Measurements from ENCODE around the gene MLN.

The MLN gene

GRCh38 chr6:33838983-33839382 is 35.2 kb upstream of the MLN start:
- no peaks in the 10 kb centered on the region for H4K20me1 ChIP-seq (ENCODE audit: insufficient read depth, low read length)
- TF ChIP-seq EZH2 (IDR thresholded peaks at IDR 0.05; ENCODE audit: borderline replicate concordance, low read depth, low read length, severe bottlenecking) (no peak), CTCF (IDR thresholded peaks at IDR 0.05; ENCODE audit: borderline replicate concordance, extremely low read depth, low read length, poor library complexity, severe bottlenecking) (no peak)
- no peak overlapping the region for H3K9ac ChIP-seq (ENCODE audit: low read depth, low read length)
- no peaks in the 10 kb centered on the region for H3K36me3 ChIP-seq (ENCODE audit: insufficient read depth, low read length)
- H3K79me2 ChIP-seq (ENCODE audit: insufficient read depth, low read length) = no peaks in the 10 kb centered on the region
- H3K9me3 ChIP-seq (ENCODE audit: insufficient read depth, low read length, severe bottlenecking) = no peaks in the 10 kb centered on the region
- peaks cover 10% of the 10 kb centered on the region for H3K4me1 ChIP-seq (ENCODE audit: insufficient read depth, low read length)
- no peak for ATAC-seq (ENCODE audit: insufficient read depth, low read depth)
- no peak for DNase-seq
- H3K27ac ChIP-seq (ENCODE audit: low read length) = no peak overlapping the region
- no peak overlapping the region for H3K4me3 ChIP-seq (ENCODE audit: low read depth in 1 of 2, low read length in 2 of 2)
- H2AFZ ChIP-seq (ENCODE audit: low read depth, low read length) = no peak overlapping the region
- H3K4me2 ChIP-seq (ENCODE audit: insufficient read depth, low read length) = no peak overlapping the region
- no peaks in the 10 kb centered on the region for H3K27me3 ChIP-seq (ENCODE audit: insufficient read depth, low read length, poor library complexity)

- H3K36me3 ChIP-seq (ENCODE audit: insufficient read depth, low read length) = no peaks in the 10 kb centered on the region
- H3K4me3 ChIP-seq (ENCODE audit: low read depth in 1 of 2, low read length in 2 of 2) = no peak overlapping the region
- ATAC-seq (ENCODE audit: insufficient read depth, low read depth) (no peak), DNase-seq (no peak)
- TF ChIP-seq CTCF (IDR thresholded peaks at IDR 0.05; ENCODE audit: borderline replicate concordance, extremely low read depth, low read length, poor library complexity, severe bottlenecking) (no peak), EZH2 (IDR thresholded peaks at IDR 0.05; ENCODE audit: borderline replicate concordance, low read depth, low read length, severe bottlenecking) (no peak)
- H4K20me1 ChIP-seq (ENCODE audit: insufficient read depth, low read length) = no peaks in the 10 kb centered on the region
- no peaks in the 10 kb centered on the region for H3K9me3 ChIP-seq (ENCODE audit: insufficient read depth, low read length, severe bottlenecking)
- no peaks in the 10 kb centered on the region for H3K79me2 ChIP-seq (ENCODE audit: insufficient read depth, low read length)
- no peaks in the 10 kb centered on the region for H3K27me3 ChIP-seq (ENCODE audit: insufficient read depth, low read length, poor library complexity)
- peaks cover 10% of the 10 kb centered on the region for H3K4me1 ChIP-seq (ENCODE audit: insufficient read depth, low read length)
- H3K4me2 ChIP-seq (ENCODE audit: insufficient read depth, low read length) = no peak overlapping the region
- no peak overlapping the region for H2AFZ ChIP-seq (ENCODE audit: low read depth, low read length)
- H3K9ac ChIP-seq (ENCODE audit: low read depth, low read length) = no peak overlapping the region
- H3K27ac ChIP-seq (ENCODE audit: low read length) = no peak overlapping the region
These were observed 34.3 kb upstream of the MLN start for GRCh38 chr6:33837971-33838665.

GRCh38 chr6:33836806-33837469 is 33.1 kb upstream of the MLN start:
- H4K20me1 ChIP-seq (ENCODE audit: insufficient read depth, low read length) = no peaks in the 10 kb centered on the region
- H3K4me3 ChIP-seq (ENCODE audit: low read depth in 1 of 2, low read length in 2 of 2) = no peak overlapping the region
- no peak for ATAC-seq (ENCODE audit: insufficient read depth, low read depth)
- no peak overlapping the region for H2AFZ ChIP-seq (ENCODE audit: low read depth, low read length)
- no peak overlapping the region for H3K27ac ChIP-seq (ENCODE audit: low read length)
- no peak overlapping the region for H3K4me2 ChIP-seq (ENCODE audit: insufficient read depth, low read length)
- H3K9me3 ChIP-seq (ENCODE audit: insufficient read depth, low read length, severe bottlenecking) = no peaks in the 10 kb centered on the region
- H3K36me3 ChIP-seq (ENCODE audit: insufficient read depth, low read length) = no peaks in the 10 kb centered on the region
- DNase-seq = no peak
- H3K79me2 ChIP-seq (ENCODE audit: insufficient read depth, low read length) = no peaks in the 10 kb centered on the region
- no peak for TF ChIP-seq CTCF (IDR thresholded peaks at IDR 0.05; ENCODE audit: borderline replicate concordance, extremely low read depth, low read length, poor library complexity, severe bottlenecking)
- no peak for TF ChIP-seq EZH2 (IDR thresholded peaks at IDR 0.05; ENCODE audit: borderline replicate concordance, low read depth, low read length, severe bottlenecking)
- peaks cover 10% of the 10 kb centered on the region for H3K4me1 ChIP-seq (ENCODE audit: insufficient read depth, low read length)
- H3K9ac ChIP-seq (ENCODE audit: low read depth, low read length) = no peak overlapping the region
- H3K27me3 ChIP-seq (ENCODE audit: insufficient read depth, low read length, poor library complexity) = no peaks in the 10 kb centered on the region

All from DND-41 (cell line).